HepG2 (cell line): Measurements from ENCODE around the gene ARVCF. TPM values are rescaled to one million over a fixed set of nuclear protein-coding genes. Genes with fewer than 3 reads are reported as not detected.

Experiments used
- CCAR2 ChIP-seq: fragments of 200-400 bp; formaldehyde crosslinking; optimal IDR thresholded peaks from 2 replicates; pipeline ENCODE3; 2018; ENCODE audit warnings: low read depth, mild to moderate bottlenecking, low read length, moderate library complexity
- MED8 ChIP-seq: sonication (generic); formaldehyde crosslinking; IDR thresholded peaks from 2 replicates; pipeline ENCODE4 v1.8.1; 2023; ENCODE audit warnings: mild to moderate bottlenecking, missing genetic modification reagents; ENCODE audit not compliant: insufficient replicate concordance
- PRDM15 ChIP-seq: sonication (generic); formaldehyde crosslinking; IDR thresholded peaks from 2 replicates; pipeline ENCODE4 v1.4.0; 2020; ENCODE audit warnings: missing genetic modification reagents
- RBM39 ChIP-seq: fragments of 200-400 bp; formaldehyde crosslinking; IDR thresholded peaks from one replicate; pipeline ENCODE4 v1.6.1; 2018; ENCODE audit warnings: antibody characterized with exemption, mild to moderate bottlenecking, low read depth, low read length; ENCODE audit not compliant: poor library complexity, severe bottlenecking
- ZKSCAN8 ChIP-seq: IDR thresholded peaks from 2 replicates; pipeline ENCODE4 v1.6.1; 2016; ENCODE audit warnings: borderline replicate concordance, missing genetic modification reagents, missing compliant biosample characterization
- ZNF558 ChIP-seq: sonication (generic); formaldehyde crosslinking; IDR thresholded peaks from 2 replicates; pipeline ENCODE4 v1.9.0; 2022; ENCODE audit warnings: mild to moderate bottlenecking, missing genetic modification reagents, borderline replicate concordance
- ZNF800 ChIP-seq: sonication (generic); formaldehyde crosslinking; IDR thresholded peaks from 2 replicates; pipeline ENCODE4 v1.4.0; 2020; ENCODE audit warnings: missing genetic modification reagents
- polyA plus RNA-seq, 8 experiments: library from polyadenylated mRNA; depleted of rRNA in 3 of 8; stranded (reverse) in 7 of 8; unstranded in 1 of 8; fragments of >200 nt; fragmentation: Illumina TruSeq in 4 of 8; extraction: Trizol in 4 of 8; gene quantifications; 2 replicates each; pipeline versions ENCODE4 v1.2.1 to v1.2.3, GENCODE V29; 2011 to 2016; ENCODE audit warnings: low read depth in 4 of 8, missing spikeins in 1 of 8, mixed read lengths in 1 of 8; ENCODE audit not compliant: insufficient read depth in 1 of 8
- total RNA-seq, 5 experiments: library from RNA; depleted of rRNA; stranded (reverse); fragments of >200 nt; fragmentation: Illumina TruSeq; extraction: Trizol; gene quantifications; 2 replicates each; pipeline ENCODE4 v1.2.3, GENCODE V29; 2016; ENCODE audit warnings: low read depth in 1 of 5

The ARVCF gene
- total and polyA plus RNA-seq, 2 of the 13 experiments (the other 11 are each of a cell fraction or from before 2014, with no cell fraction given) = 16.4 to 17.7 TPM

GRCh38 chr22:20016734-20017621, at the start of gene ARVCF (continued):
- TF ChIP-seq ZKSCAN8 (CRISPR knock-in tag) (no peak), MED8 (no peak), ZNF558 (CRISPR knock-in tag) (peak; percentile 79; the same call in 1 of the 2 replicates), CCAR2 (no peak), PRDM15 (CRISPR knock-in tag) (no peak), ZNF800 (peak; percentile 91), RBM39 (peak; percentile 25)
